Inflammatory macrophage treated with lipopolysaccharide for 4 hours (primary cell): ENCODE data around the gene HCAR3.
"Not testable (repeated sequence)": the region's sequence is repeated elsewhere in the genome, so short reads cannot be mapped to it uniquely, and the experiment has no call there.

Experiments
- DNase-seq: peaks from one replicate; pipeline ENCODE4 v3.0.0-alpha.2; 2020

Gene HCAR3

DNA sequence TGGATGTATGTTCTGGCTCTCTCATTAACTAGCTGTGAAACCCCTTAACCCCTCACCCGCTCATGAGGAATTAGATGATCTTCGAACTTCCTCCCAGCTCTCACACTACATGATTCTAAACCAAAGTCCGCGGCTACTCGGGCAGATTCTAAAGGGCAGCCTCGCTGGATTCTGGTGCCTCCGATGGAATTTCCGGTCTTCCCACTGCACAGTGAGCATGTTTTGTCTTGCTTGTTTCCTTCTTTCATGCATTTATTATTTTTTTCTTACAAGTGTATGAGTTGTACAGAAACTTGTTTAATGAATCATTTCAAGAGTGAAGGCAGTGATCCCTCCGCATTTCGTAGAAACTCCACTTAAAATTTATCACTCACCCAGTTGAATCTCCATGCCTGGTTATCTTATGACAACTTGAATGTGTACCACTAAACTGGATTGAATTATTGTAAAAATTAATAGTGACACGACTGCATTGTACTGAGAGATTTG is 4.5 kb upstream of the HCAR3 start:
- DNase-seq, result no peak

DNA sequence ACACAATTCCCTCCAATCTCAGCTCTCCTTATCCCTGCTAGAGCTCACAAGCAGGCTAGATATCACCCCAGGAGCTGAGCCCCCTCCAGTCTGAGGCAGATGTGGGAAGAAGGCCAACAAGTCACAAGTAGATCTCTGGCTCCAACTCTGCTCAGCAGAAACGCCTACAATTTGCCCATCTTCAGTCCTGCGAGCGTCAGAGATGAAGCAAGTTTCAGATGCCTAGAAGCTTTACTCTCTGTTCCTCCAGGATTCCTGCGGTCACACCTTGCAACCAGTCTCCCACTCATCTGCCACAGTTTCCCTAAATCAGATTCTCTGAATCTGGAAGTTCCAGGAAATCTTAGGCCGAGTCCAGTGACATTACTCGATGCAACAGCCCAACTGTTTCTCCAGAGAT is 1.4 kb downstream of the HCAR3 start:
- DNase-seq, result peak; percentile 80

DNA sequence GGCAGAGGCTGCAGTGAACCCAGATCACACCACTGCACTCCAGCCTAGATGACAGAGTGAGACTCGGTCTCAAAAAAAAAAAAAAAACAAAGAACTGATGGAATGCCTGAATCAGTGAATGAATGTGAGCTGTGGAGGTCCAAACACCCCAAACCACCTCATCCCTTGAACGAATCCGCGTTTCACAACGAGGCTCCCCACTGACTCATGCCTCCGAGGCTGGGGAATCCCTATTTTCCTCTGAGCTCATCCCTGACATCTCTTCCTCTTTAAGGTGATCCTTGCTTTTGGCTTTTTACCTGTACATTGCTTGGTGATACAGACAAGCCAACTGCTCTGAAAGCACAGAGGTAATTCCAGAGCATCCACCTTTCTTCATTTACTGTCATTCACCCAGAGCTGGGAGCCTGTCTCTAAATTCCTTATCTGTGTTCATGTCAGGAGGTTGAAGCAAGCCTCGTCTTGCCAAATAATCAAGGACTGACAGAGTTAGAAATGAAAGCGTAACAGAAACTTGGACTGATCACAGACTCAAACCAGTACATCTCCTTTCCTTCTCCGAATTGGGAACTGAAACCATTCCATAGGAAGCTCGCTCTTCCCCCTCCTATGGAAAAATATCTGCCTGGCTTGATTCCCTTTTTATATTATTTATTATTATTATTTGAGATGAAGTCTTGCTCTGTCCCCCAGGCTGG is 3.0 kb downstream of the HCAR3 start:
- not testable (repeated sequence) for DNase-seq

DNA sequence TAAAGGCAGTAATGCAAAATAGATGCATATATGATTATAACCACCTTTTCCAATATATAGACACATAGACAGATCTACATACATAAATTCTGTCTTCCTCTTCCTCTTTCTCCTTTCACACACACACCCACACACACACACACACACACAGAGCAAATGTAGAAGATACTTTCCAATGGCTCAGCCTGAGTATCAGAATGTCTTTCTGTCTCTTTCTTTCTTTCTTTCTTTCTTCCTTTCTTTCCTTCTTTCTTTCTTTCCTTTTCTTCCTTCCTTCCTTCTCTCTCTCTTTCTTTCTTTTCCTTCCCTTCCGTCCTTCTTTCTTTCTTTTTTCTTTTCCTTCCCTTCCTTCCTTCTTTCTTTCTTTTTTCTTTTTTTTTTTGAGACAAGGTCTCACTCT is 5.3 kb downstream of the HCAR3 start:
- DNase-seq, result peak; percentile 81

DNA sequence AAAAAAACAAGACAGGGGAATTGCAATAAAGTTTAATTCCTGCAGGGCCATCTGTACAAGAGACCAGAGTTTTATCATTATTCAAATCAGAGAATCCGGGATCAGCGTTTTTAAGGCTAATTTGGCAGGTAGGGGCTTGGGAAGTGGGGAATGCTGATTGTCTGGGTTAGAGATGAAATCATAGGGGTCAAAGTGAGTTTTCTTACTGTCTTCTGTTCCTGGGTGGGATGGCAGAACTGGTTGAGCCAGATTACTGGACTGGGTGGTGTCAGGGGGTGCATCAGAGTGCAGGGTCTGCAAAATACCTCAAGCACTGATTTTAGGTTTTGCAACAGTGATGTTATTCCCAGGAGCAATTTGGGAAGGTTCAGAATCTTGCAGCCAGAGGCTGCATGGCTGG is 6.3 kb downstream of the HCAR3 start:
- DNase-seq, result not testable (repeated sequence)

DNA sequence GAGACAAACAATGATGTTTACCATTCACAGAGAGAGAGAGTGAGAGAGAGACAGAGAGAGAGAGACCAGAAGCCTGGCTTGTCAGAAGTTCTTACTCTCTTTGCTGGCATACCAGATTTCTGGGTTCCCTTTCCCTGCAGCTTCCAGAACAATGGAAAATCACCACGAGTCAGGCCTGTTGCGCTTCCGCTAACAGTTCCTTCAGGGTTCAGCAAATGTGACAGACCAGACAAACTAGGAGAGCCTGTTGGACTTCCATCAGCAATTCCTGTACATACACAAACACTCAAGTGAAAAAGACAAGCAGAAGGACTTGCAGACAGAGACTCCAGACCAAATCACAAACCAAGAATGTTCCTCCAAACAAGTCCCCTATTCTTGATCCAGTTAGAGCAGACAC is 7.3 kb downstream of the HCAR3 start:
- DNase-seq, result not testable (repeated sequence)

DNA sequence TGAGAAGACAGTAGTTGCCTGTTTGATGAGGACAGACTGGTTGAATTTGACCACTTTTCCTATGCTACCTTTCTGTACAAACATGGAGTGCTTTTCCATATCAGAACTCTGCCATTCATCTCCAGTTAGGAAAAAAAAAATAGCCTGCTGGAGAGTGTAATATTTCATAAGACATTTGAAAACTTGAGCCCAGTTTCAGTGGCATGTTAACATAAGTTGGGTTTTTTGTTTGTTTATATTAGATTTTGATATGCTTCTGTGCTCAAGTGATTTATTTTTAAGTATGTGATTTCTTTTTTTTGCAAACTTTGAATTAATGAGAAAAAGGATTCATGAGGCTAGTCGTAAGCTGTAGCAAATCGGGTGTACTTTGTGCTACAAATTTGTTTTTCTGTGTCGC is 12.8 kb downstream of the HCAR3 start:
- DNase-seq, result not testable (repeated sequence)

DNA sequence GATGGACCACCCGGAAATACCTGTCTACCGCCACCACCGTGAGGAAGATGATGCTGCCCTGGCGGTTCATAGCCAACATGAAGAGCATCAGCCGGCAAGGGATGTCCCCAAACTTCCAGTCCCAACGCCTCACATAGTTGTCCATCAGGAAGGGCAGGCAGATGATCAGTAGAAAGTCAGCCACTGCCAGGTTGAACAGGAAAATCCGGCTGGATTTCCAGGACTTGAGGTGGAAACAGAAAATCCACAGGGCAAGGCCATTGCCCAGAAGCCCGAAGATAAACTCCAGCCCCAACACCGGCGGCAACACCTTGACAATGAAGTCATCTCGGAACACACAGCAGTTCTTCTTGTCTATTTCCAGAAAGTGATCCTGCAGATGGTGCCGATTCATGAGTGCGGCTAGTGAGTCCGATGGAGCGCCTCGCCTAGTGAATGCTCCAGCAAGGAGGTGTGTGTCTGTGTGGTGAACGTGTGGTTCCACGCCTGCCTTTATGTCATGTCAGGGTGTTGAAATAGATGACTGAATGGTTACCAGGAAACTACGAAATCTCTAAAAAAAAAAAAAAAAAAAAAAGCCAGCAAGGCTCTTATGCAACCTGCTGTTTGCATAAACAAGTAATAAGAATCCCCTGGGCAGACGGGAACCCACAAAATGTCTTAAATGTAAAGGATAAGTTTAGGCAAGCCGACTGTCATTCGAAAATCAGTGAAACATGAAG is 13.6 kb downstream of the HCAR3 start, which contains the start of gene HCAR2:
Gene HCAR2, minus strand, starts transcription at position 468 of the 722 bp plus-strand sequence. Its CDS starts 74 bp downstream, at position 394.
- peak; percentile 92 for DNase-seq

DNA sequence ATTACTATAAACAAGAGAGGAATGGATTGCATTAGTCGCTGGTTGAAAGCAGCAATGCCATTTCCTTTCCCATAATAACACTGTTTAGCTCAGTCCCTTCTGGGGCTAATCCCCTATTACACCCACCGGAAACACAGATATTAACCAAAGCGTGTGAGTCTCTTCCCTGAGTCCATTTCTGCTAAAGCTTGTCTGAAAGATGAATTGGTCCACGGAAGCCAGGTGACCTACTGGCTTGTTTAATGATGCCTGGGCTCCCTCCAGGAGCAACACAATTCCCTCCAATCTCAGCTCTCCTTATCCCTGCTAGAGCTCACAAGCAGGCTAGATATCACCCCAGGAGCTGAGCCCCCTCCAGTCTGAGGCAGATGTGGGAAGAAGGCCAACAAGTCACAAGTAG is 15.1 kb downstream of the HCAR3 start:
- DNase-seq, result not testable (repeated sequence)

DNA sequence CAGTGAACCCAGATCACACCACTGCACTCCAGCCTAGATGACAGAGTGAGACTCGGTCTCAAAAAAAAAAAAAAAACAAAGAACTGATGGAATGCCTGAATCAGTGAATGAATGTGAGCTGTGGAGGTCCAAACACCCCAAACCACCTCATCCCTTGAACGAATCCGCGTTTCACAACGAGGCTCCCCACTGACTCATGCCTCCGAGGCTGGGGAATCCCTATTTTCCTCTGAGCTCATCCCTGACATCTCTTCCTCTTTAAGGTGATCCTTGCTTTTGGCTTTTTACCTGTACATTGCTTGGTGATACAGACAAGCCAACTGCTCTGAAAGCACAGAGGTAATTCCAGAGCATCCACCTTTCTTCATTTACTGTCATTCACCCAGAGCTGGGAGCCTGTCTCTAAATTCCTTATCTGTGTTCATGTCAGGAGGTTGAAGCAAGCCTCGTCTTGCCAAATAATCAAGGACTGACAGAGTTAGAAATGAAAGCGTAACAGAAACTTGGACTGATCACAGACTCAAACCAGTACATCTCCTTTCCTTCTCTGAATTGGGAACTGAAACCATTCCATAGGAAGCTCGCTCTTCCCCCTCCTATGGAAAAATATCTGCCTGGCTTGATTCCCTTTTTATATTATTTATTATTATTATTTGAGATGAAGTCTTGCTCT is 16.4 kb downstream of the HCAR3 start:
- DNase-seq, result not testable (repeated sequence)

DNA sequence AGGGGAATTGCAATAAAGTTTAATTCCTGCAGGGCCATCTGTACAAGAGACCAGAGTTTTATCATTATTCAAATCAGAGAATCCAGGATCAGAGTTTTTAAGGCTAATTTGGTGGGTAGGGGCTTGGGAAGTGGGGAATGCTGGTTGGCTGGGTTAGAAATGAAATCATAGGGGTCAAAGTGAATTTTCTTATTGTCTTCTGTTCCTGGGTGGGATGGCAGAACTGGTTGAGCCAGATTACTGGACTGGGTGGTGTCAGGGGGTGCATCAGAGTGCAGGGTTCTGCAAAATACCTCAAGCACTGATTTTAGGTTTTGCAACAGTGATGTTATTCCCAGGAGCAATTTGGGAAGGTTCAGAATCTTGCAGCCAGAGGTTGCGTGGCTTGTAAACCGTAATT is 19.7 kb downstream of the HCAR3 start:
- DNase-seq, result not testable (repeated sequence)

DNA sequence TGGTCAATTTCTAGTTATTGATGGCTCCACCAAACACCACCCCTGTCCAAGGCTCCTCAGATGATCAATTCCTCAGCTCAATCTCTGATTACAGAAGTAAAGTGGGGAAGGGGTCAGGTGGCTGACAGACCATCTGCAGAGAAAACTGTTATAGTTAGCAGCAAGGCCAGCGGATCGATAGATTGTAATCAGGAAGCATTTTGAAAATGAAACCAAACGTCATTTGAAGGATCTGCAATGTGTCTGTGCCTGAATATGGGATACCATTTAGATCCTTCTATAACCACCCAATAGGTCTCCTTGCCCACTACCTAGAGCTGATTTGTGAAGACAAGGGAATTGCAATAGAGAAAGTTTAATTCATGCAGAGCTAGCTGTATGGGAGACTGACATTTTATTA is 25.0 kb downstream of the HCAR3 start:
- no peak for DNase-seq

DNA sequence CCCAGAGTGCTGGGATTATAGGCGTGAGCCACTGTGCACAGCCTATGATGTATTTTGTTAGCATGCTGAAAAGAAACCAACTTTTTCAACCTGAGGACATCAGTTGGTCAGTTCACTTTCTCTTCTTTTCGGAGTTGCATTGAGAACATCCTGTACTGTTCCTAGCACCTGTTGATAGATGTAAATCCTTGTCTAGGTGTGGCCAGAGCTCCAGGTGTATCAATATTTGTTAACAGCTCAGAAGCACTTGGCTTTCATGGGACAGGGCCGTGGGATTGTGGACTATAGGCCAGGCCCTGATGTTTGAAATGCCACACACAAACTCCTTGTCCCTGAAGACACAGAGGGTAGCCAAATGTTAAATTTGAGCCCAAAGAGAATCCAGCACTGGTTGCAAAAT is 28.3 kb downstream of the HCAR3 start:
- no peak for DNase-seq

DNA sequence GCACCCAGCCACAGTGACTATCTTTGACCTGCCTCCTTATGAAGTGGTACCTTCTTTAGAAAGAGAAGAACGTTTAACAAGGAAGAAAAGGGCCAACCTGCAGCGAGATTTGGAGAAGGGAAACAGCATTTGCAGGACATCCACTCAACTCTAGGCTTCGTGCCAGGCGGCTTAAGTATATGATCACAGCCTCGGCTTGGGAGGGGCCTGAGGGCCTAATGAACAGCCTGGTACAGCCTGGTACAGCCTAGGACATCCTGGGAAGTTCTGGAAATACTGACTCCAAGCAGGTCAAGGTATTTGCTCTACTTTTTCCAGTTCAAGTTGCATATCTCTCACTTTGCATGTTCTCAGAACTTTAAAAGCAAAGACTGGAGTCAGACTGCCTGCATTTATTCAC is 29.5 kb downstream of the HCAR3 start:
- DNase-seq, result no peak

DNA sequence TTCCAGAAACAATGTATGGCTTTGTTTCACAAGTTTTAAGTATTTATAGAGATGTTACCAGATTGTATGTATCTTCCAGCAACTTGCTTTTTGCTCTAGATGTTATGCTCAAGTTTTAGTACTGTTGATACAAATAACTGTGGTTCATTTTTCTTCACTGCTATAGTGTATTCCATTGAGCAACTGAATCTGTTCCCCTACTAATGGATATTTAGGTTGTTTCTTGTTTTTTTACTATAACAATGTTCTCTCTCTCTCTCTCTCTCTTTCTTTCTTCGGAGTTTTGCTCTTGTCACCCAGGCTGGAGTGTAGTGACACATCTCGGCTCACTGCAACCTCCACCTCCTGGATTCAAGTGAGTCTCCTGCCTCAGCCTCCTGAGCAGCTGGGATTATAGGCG is 30.1 kb downstream of the HCAR3 start:
- no peak for DNase-seq

DNA sequence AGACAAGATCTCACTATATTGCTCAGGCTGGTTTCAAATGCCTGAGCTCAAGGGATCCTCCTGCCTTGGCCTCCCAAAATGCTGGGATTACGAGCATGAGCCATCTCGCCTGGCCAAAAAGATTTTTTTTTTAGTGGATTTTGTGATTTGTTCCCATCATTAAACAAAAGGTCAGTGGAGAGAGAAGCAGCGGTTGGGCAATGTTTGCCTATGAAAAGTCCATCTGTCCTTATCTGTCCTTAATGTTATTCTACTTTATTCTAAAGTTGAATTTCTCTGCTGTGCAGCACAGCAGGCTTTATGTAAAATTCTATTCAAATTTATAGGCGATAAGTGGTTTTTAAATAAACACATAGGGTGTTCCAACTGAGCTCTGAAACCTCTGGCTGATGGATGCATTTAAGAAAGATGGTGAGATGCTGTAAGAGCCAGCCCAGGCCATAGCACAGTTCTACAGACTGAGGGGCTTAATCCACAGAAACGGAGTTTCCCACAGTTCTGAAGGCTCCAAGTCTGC is 32.3 kb downstream of the HCAR3 start:
- no peak for DNase-seq

DNA sequence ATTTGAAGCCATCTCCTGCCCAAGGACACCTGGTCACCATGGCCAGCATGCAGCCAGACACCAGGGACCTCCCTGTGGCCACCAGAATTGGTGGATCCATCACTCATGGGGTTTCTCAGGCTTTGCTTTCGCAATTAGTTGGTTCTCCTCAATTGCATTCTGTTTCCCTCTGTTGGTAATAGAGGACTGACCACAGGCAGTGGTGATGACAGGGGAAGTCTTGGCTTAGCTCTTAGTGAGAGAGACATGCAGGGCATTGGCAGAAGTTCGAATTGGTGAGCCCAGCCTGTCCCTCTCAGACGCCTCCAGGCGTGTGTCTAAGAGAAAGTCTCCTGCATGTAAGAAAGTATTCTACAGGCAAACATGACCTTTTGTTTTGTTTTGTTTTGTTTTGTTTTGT is 34.8 kb downstream of the HCAR3 start:
- peak; percentile 96 for DNase-seq

DNA sequence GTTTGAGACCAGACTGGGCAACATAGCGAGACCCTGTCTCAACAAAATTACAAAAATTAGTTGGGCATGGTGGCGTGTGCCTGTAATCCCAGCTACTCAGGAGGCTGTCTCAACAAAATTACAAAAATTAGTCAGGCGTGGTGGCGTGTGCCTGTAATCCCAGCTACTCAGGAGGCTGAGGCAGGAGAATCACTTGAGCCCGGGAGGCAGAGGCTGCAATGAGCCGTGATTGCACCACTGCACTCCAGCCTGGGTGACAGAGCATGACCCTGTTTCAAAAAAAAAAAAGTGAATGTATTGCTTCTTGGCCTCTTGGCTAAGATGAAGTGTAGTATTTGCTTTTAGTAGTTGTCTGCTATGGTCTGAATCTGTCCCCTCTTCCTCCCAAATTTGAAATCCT is 35.6 kb downstream of the HCAR3 start:
- peak; percentile 53 for DNase-seq

DNA sequence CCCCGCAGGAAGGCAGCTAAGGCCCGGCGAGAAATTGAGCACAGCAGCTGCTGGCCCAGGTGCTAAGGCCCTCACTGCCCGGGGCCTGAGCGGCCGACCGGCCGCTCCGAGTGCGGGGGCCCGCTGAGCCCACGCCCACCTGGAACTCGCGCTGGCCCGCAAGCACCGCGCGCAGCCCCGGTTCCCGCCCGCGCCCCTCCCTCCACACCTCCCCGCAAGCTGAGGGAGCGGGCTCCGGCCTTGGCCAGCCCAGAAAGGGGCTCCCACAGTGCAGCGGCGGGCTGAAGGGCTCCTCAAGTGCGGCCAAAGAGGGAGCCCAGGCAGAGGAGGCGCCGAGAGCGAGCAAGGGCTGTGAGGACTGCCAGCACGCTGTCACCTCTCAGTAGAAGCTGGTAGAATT is 39.8 kb downstream of the HCAR3 start:
- not testable (repeated sequence) for DNase-seq

DNA sequence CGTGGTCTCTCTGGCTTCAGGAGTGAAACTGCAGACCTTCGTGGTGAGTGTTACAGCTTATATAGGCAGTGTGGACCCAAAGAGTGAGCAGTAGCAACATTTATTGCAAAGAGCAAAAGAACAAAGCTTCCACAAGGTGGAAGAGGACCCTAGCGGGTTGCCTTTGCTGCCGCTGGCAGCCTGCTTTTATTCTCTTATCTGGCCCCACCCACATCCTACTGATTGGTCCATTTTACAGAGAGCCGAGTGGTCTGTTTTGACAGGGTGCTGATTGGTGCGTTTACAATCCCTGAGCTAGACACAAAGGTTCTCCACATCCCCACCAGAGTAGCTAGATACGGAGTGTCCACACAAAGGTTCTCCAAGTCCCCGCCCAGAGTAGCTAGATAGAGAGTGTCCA is 40.6 kb downstream of the HCAR3 start:
- DNase-seq, result not testable (repeated sequence)

DNA sequence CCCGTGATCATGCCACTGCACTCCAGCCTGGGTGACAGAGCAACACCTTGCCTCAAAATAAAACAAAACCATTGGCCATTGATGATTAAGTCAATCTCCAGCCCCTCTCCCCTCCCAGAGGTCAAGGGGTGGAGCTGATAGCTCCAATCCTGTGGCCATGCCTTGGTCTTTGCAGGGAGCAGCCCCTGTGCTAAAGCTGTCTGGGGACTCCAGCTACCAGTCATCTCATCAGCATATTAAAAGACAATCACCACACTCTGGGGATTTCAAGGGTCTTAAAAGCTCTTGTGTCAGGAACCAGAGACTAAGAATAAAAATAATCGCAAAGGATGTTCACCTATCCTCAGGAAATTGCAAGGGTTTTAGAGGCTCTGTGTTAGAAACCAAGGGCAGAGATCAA is 44.1 kb downstream of the HCAR3 start:
- DNase-seq, result no peak

DNA sequence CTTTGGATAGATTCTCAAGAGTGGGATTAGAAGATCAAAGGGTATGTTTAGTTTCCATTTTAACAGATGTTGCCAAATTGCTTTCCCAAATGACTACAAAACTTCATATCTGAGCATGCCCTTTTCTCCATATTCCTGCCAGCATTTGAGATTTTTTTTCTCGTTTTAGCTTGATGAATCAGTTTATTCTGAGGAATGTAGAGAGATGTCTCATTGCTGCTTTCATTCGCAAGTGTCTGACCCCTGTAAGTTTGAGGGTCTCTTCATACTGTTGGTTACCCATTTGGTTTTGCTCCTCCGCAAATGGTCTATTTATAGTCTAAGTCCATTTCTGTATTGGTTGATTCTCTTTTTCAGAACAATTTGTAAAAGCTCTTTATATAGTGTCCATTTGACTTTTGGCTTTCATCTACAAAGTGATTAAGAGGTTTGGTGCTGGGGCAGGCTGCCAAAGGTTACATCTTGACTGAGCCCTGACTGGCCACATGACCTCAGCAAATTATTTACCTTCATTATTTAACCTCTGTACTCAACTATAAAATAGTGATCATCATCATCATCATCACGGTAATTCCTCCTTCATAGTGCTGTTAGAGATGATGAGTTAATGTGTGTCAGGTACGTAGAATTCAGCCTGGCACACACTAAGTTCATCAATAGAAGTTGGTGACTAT is 47.1 kb downstream of the HCAR3 start:
- DNase-seq, result no peak

DNA sequence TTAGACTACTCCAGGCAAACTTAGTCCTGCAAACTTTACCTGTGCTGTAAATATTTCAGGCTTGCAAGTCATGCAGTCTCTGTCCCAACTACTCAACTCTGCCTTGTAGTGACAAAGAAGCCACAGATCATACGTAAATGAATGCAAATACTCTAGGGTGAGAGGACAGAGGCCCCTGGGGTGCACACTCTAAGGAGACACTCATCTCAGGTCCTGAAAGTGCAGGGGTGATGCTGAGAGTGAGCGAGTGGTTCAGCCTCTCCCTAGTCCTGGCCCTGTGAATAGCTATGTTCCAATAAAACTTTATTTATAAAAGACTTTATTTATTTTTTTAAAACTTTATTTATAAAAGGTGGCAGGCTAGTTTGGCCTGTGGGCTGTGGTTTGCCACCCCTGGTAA is 48.3 kb downstream of the HCAR3 start:
- no peak for DNase-seq
